Measurements from ENCODE around the gene CD248.

GRCh38 chr11:66267039-66267378, 49.8 kb downstream of the CD248 start:
- TF ChIP-seq CTCF (IDR thresholded peaks at IDR 0.05; ENCODE audit: insufficient read depth, low read length, poor library complexity, severe bottlenecking) (no peak), EZH2phosphoT487 (conservative IDR thresholded peaks at IDR 0.05; ENCODE audit: low read length) (no peak)
